Stimulated activated naive CD8-positive, alpha-beta T cell treated with anti-CD3 and anti-CD28 coated beads, Interleukin-15, amount 100 ng/mL, for 72 hours (primary cell): Measurements from ENCODE around the gene PALM.
A peak's percentile ranks its signal among the peaks of the same experiment; 100 is the strongest.
"Not testable (repeated sequence)": the region's sequence is repeated elsewhere in the genome, so short reads cannot be mapped to it uniquely, and the experiment has no call there.

Experiments
- ATAC-seq: fragments of 150-1000 bp; cut with Tn5 transposase; 2 replicates; pipeline ENCODE4 v1.10.0; 2021; ENCODE audit warnings: mild to moderate bottlenecking, moderate library complexity
- DNase-seq, 2 donors: peaks; one replicate each; pipeline ENCODE4 v3.0.0; 2021 to 2022
- H3K27ac Mint-ChIP-seq, 2 donors: one replicate each; pipeline ENCODE4 v1.8.0; 2022; ENCODE audit warnings: mild to moderate bottlenecking in 2 of 2, mixed read lengths in 2 of 2, moderate library complexity in 2 of 2
- H3K27me3 Mint-ChIP-seq: one replicate; pipeline ENCODE4 v1.8.0; 2022; ENCODE audit warnings: mixed read lengths
- H3K4me1 Mint-ChIP-seq: one replicate; pipeline ENCODE4 v1.8.0; 2022; ENCODE audit warnings: mild to moderate bottlenecking, mixed read lengths
- H3K4me3 Mint-ChIP-seq, 2 donors: one replicate each; pipeline ENCODE4 v1.8.0; 2022; ENCODE audit warnings: mild to moderate bottlenecking in 2 of 2, mixed read lengths in 2 of 2, moderate library complexity in 1 of 2
- H3K9me3 Mint-ChIP-seq, 2 donors: one replicate each; pipeline ENCODE4 v1.8.0; 2022; ENCODE audit warnings: mixed read lengths in 2 of 2

PALM gene

GRCh38 chr19:708154-709143 lies at the start of gene PALM:
Gene PALM, plus strand, starts transcription at chr19:708935. Its CDS starts 212 bp downstream, at chr19:709147.
- no peak within 1 kb of the TSS for H3K4me3 Mint-ChIP-seq
- H3K27me3 Mint-ChIP-seq, result peaks cover 46% of the 10 kb centered on the region
- ATAC-seq (no peak), DNase-seq (no peak)
- H3K9me3 Mint-ChIP-seq, result no peaks in the 10 kb centered on the region
- no peak within 1 kb of the TSS for H3K27ac Mint-ChIP-seq
- peaks cover 11% of the 10 kb centered on the region for H3K4me1 Mint-ChIP-seq

- H3K27me3 Mint-ChIP-seq, result no peaks in the 10 kb centered on the region
- H3K4me1 Mint-ChIP-seq, result peaks cover 70% of the 10 kb centered on the region
Observed at GRCh38 chr19:660793-661426, 47.8 kb upstream of the PALM start.

DNA sequence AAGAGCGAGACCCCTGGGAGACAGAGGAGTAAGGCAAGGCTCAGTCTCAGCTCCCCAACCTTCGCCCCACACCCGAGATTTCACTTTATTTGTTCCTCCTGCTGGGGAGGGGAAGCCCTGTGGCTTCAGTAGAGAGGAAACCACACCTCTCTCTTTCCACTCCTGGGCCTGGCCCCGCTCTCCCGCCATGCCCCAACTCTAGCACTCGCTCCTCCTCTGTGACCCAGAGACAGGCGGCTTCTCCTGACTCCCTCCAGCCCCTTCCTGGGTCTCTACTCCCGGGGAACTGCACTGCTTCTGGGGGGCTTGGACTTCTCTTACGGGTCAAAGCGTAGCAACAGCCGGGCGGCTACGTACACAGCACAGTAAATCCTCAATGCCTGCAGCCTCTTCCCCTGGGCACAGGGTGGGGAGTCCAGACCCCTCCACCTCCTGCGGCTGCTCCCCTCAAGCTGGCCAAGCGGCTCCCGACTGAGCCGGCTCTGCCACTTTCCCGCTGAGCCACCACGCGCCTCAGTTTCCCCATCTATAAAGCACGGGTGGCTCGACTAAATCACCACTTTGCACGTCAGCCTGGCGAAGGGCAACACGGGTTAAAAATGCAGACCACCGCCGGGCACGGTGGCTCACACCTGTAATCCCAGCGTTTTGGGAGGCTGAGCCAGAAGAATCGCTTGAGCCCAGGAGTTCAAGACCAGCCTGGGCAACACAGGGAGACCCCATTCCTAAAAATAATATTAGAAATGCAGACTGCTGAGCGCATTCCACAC lies 47.1 kb upstream of the PALM start:
- ATAC-seq (peak; percentile 70), DNase-seq (peak; percentile 58 to 72)
- Mint-ChIP-seq H3K4me3 (peak overlapping the region; percentile 96 to 97), H3K9me3 (no peaks in the 10 kb centered on the region), H3K27ac (peak overlapping the region; percentile 89 to 98), H3K27me3 (no peaks in the 10 kb centered on the region), H3K4me1 (peaks cover 63% of the 10 kb centered on the region)

More at GRCh38 chr19:660793-661426, 47.8 kb upstream of the PALM start:
- no peaks in the 10 kb centered on the region for H3K9me3 Mint-ChIP-seq
- ATAC-seq (peak; percentile 6), DNase-seq (no peak)
- H3K4me3 Mint-ChIP-seq, result peak overlapping the region; percentile 96 to 97
- peak overlapping the region; percentile 84 to 98 for H3K27ac Mint-ChIP-seq

- Mint-ChIP-seq H3K9me3 (no peaks in the 10 kb centered on the region), H3K4me1 (peaks cover 57% of the 10 kb centered on the region), H3K27me3 (no peaks in the 10 kb centered on the region), H3K27ac (peak overlapping the region; percentile 89 to 98), H3K4me3 (peak overlapping the region; percentile 96 to 97)
- peak; percentile 36 for ATAC-seq
- DNase-seq, result peak; percentile 56 to 69
Observed at GRCh38 chr19:662207-662961, 46.4 kb upstream of the PALM start.

DNA sequence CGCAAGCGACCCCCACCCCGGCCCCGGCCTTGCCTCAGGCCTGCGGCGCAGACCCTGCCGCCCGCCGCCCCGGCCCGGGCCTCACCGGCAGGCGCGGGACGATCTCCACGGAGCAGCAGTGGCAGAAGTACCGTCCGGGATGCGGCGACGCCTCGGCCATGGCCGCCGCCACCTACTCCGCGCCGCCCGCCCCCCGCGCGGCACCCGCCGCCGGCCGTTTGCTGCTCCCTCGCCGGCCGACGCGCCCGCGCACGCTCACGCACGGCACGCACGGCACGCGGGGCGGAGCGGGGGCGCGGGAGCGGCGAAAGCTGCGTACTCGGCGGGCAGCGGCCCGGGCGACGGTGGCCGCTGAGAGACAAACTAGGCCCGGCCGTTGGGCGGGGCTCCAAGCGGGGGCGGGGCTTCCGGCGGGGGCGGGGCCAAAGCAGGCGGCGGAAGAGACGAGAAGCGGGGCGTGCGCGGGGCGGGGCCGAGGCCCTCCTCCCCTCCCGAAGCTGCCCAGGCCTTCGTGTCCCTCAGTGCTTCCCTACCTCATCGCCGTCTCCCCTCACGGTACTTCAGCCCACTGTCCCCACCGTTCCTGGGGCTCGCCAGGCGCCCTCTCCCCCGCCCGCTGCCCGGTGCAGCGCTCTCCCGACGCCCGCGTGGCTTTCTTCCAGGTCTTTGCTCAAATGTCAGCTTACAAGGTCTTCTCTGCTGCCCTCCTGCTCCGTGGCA lies 45.6 kb upstream of the PALM start, which contains the start of gene RNF126:
Gene RNF126 (minus strand): TSS at position 253 of the 720 bp plus-strand sequence. CDS start 93 bp downstream, at position 160.
- H3K27me3 Mint-ChIP-seq, result no peaks in the 10 kb centered on the region
- ATAC-seq, result peak; percentile 65
- peak; percentile 89 to 90 for DNase-seq
- H3K4me1 Mint-ChIP-seq, result peaks cover 51% of the 10 kb centered on the region
- peak within 1 kb of the TSS; percentile 96 to 97 for H3K4me3 Mint-ChIP-seq
- H3K9me3 Mint-ChIP-seq, result no peaks in the 10 kb centered on the region
- peak within 1 kb of the TSS; percentile 89 to 98 for H3K27ac Mint-ChIP-seq

DNA sequence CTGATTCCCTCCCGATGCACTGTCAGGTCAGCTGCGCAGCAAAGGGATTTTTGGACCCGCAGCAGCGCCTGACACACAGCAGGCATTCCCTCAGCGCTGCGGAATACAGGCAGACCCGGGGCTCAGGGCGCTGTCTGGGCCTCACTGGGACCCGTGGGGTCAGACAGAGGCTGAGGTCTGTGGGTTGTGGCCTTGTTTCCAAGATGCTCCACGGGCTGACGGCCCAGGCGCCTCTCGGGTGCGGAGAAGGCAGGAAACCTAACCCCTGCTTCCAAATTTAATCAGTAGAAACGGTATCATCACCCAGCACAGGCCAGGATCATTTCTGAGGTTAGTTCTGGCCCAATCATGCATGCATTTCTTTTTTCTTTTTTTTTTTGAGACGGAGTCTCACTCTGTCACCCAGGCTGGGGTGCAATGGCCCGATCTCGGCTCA lies 45.0 kb upstream of the PALM start:
- peak overlapping the region; percentile 91 to 92 for H3K4me3 Mint-ChIP-seq
- H3K9me3 Mint-ChIP-seq, result no peaks in the 10 kb centered on the region
- DNase-seq (no peak), ATAC-seq (no peak)
- peak overlapping the region; percentile 68 to 93 for H3K27ac Mint-ChIP-seq
- H3K27me3 Mint-ChIP-seq, result no peaks in the 10 kb centered on the region
- H3K4me1 Mint-ChIP-seq, result peaks cover 46% of the 10 kb centered on the region

- H3K4me1 Mint-ChIP-seq, result peaks cover 33% of the 10 kb centered on the region
- peak overlapping the region; percentile 63 to 91 for H3K4me3 Mint-ChIP-seq
- no peaks in the 10 kb centered on the region for H3K9me3 Mint-ChIP-seq
- peak; percentile 78 to 81 for DNase-seq
- no peak for ATAC-seq
- H3K27me3 Mint-ChIP-seq, result peaks cover 8% of the 10 kb centered on the region
- no peak overlapping the region for H3K27ac Mint-ChIP-seq
Observed at GRCh38 chr19:664913-665443, 43.8 kb upstream of the PALM start.

DNA sequence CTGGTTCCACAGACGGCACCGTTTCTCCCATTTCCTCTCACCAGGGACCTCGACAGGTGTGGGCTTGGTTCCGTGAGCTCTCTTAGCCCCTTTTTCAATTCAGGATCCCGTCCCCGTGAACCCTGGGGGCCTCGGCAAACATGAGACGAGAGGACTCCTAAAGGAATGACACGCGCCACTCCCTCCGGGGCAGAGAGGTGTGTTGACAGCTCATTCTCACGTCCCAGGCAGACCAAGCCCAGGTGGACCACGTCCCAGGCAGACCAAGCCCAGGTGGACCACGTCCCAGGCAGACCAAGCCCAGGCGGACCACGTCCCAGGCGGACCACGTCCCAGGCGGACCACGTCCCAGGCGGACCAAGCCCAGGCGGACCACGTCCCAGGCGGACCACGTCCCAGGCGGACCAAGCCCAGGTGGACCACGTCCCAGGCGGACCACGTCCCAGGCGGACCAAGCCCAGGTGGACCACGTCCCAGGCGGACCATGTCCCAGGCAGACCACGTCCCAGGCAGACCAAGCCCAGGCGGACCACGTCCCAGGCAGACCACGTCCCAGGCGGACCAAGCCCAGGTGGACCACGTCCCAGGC lies 41.7 kb upstream of the PALM start:
- not testable (repeated sequence) for H3K27ac Mint-ChIP-seq, DNase-seq, H3K27me3 Mint-ChIP-seq, ATAC-seq, H3K4me3 Mint-ChIP-seq, H3K9me3 Mint-ChIP-seq
- H3K4me1 Mint-ChIP-seq, result peaks cover 20% of the 10 kb centered on the region

DNA sequence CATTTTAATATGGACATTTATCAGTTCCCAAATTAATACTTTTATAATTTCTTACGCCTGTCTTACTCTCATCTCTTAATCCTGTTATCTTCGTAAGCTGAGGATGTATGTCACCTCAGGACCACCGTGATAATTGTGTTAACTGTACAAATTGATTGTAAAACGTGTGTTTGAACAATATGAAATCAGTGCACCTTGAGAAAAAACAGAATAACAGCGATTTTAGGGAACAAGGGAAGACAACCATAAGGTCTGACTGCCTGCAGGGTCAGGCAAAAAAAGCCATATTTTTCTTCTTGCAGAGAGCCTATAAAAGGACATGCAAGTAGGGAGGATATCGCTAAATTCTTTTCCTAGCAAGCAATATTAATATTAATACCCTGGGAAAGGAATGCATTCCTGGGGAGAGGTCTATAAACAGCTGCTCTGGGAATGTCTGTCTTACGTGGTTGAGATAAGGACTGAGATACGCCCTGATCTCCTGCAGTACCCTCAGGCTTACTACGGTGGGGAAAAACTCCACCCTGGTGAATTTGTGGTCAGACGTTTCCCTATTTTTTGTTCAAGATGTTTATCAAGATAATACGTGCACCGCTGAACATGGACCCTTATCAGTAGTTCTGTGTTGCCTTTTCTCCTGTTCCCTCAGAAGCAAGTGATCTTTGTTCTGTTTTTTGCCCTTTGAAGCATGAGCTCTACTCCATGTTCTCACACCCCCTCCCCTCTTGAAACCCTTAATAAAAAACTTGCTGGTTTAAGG lies 39.9 kb upstream of the PALM start:
- not testable (repeated sequence) for ATAC-seq, H3K9me3 Mint-ChIP-seq, H3K4me3 Mint-ChIP-seq, H3K27ac Mint-ChIP-seq, DNase-seq
- Mint-ChIP-seq H3K4me1 (peaks cover 14% of the 10 kb centered on the region), H3K27me3 (peaks cover 13% of the 10 kb centered on the region)

GRCh38 chr19:670609-671075 lies 38.1 kb upstream of the PALM start:
- no peak for DNase-seq
- H3K9me3 Mint-ChIP-seq, result no peaks in the 10 kb centered on the region
- no peak overlapping the region for H3K4me3 Mint-ChIP-seq
- peaks cover 27% of the 10 kb centered on the region for H3K27me3 Mint-ChIP-seq
- no peak for ATAC-seq
- H3K4me1 Mint-ChIP-seq, result peaks cover 8% of the 10 kb centered on the region
- no peak overlapping the region for H3K27ac Mint-ChIP-seq

DNA sequence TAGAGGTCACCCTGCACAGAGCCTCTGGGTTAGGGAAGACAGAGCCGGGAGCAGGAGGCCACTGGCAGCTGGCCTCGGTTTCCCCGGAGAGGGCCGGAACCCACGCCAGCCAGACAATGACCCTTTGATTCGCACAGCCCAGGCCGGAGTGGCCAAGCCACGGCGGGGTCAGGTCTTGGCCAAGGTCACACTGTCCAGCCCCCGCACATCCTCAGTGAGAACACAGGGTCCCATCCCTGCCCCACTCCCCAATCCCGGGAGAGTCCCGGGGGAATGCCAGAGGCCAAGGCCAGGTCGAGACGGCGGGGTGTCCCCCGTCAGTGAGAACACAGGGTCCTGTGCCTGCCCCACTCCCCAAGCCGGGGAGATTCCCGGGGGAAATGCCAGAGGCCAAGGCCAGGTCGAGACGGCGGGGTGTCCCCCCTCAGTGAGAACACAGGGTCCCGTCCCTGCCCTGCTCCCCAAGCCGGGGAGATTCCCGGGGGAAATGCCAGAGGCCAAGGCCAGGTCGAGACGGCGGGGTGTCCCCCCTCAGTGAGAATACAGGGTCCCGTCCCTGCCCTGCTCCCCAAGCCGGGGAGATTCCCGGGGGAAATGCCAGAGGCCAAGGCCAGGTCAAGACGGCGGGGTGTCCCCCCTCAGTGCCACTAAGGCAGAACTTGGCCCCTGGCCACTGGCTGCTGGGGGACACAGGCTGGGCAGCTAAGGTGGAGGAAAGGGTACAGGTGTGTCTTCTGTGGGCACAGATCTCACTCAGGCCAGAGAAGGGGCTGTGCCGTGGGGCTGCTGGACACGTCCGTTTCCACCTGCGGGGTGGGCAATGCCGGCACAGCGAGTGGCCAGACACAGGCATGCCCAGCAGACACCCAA lies 34.2 kb upstream of the PALM start:
- no peak for DNase-seq
- Mint-ChIP-seq H3K4me1 (peaks cover 15% of the 10 kb centered on the region), H3K9me3 (no peaks in the 10 kb centered on the region), H3K4me3 (no peak overlapping the region), H3K27ac (no peak overlapping the region), H3K27me3 (peaks cover 25% of the 10 kb centered on the region)
- no peak for ATAC-seq

DNA sequence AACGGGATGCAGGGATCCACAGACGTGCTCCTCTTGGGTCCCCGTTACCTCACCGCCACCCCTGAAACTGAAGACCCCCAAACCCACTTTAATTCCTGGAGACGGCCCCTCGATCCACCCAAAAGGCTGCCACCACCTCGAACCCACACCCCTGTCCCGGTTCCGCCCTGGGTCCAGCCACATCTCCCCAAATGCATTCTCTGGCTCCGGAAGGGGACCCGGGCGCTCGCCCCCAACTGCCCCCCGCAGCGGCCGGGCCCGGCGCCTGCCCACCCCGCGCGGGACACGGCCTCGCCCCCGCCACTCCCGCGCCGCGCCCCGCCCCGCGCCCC lies 32.8 kb upstream of the PALM start:
- Mint-ChIP-seq H3K9me3 (no peaks in the 10 kb centered on the region), H3K4me3 (peak overlapping the region in 1 of 2 donors; percentile 9), H3K4me1 (peaks cover 15% of the 10 kb centered on the region), H3K27ac (no peak overlapping the region), H3K27me3 (peaks cover 23% of the 10 kb centered on the region)
- DNase-seq, result no peak
- no peak for ATAC-seq
